ENCODE data around the gene SEMA4D.

DNA sequence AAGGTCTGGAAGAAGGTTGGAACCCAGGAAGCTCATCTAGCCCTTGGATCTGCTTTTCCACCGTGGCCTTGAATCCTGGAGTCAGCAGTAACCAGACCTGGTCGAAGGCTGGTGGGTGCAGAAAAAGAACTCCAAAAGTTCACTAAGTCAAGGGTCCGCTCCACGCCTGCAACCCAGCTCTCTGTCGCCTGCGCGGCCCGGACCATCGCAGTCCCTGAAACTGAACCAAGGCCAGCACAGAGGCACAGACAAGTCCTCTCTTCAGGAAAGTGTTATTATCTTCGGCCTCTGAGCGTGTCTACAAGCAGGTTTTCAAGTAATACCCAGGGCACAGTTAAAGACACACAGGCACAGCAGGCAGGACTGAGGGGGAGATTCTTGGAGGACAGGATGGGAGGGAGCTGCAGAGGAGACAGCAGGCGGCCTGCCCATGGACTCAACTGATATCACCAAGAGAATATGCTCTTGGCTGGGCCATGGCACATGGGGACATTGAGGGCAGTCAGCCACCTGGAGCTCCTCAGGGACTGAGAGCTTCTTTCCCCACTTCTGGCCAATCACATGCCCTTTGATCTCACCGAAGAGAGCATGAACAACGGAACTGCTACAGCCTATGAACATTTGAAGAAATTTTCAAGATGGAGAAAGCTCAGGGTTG, 45.8 kb upstream of the SEMA4D start:
- TF ChIP-seq SUZ12 (IDR thresholded peaks at IDR 0.05; ENCODE audit: extremely low read depth, insufficient read depth, insufficient read length) (no peak), YY1 (IDR thresholded peaks at IDR 0.05; ENCODE audit: insufficient read depth, insufficient read length) (no peak)

Measured in NT2/D1 (cell line).